Measurements from ENCODE around the gene PCP4L1.

Gene PCP4L1

GRCh38 chr1:161324020-161324419 lies 65.5 kb downstream of the PCP4L1 start:
- no peak for DNase-seq

- no peak for DNase-seq
Observed at GRCh38 chr1:161330346-161330745, 71.8 kb downstream of the PCP4L1 start.

GRCh38 chr1:161333166-161333565 lies 74.6 kb downstream of the PCP4L1 start:
- DNase-seq: no peak
